ENCODE measurements around the gene NTSR1.

NTSR1 gene

GRCh38 chr20:62811720-62812119, 103.1 kb downstream of the NTSR1 start:
- FAIRE-seq, result no peak
- DNase-seq (ENCODE audit: insufficient read length, low spot score), result no peak
- TF ChIP-seq PAX5 (IDR thresholded peaks at IDR 0.05; ENCODE audit: insufficient read depth, low read length, severe bottlenecking), result no peak
- no peak for TF ChIP-seq POLR2AphosphoS5 (IDR thresholded peaks at IDR 0.05; ENCODE audit: low read depth, low read length)
- no peak for TF ChIP-seq POU2F2 (IDR thresholded peaks at IDR 0.05; ENCODE audit: low read depth, low read length)
- no peak for TF ChIP-seq TAF1 (IDR thresholded peaks at IDR 0.05; ENCODE audit: low read depth, low read length)
- TF ChIP-seq SPI1 (IDR thresholded peaks at IDR 0.05; ENCODE audit: low read depth, low read length), result no peak
- no peak for TF ChIP-seq POLR2A (IDR thresholded peaks at IDR 0.05; ENCODE audit: low read depth, low read length)

All from GM12891 (cell line).